Lung (tissue), 12 donors: ENCODE results near the gene CNTNAP2. TPM values are rescaled to one million over a fixed set of nuclear protein-coding genes. Genes with fewer than 3 reads are reported as not detected.

ENCODE experiments used
- ATAC-seq: fragments of 200-7000 bp; cut with Tn5 transposase; one replicate; pipeline ENCODE4 v1.9.1; 2020; ENCODE audit warnings: moderate number of reproducible peaks; ENCODE audit not compliant: insufficient read depth, low FRiP score
- DNase-seq, 3 donors: peaks; one replicate each; pipeline ENCODE4 v3.0.0-alpha.2; 2013 to 2017
- H3K27ac ChIP-seq, 2 donors: one replicate each; pipeline ENCODE4 v1.5.1; 2013; ENCODE audit warnings: mild to moderate bottlenecking in 2 of 2, moderate library complexity in 2 of 2, control low read depth in 1 of 2, inconsistent platforms in 1 of 2, low read depth in 1 of 2, low read length in 1 of 2
- H3K27me3 ChIP-seq, 3 donors: one replicate each; pipeline ENCODE4 v1.5.1; 2013; ENCODE audit warnings: low read length in 2 of 3; ENCODE audit not compliant: control insufficient read depth in 3 of 3, insufficient read depth in 3 of 3
- H3K36me3 ChIP-seq, 4 donors: one replicate each; pipeline ENCODE4 v1.5.1; 2013; ENCODE audit warnings: low read length in 4 of 4, mild to moderate bottlenecking in 1 of 4, moderate library complexity in 1 of 4; ENCODE audit not compliant: control insufficient read depth in 4 of 4, insufficient read depth in 4 of 4
- H3K4me1 ChIP-seq, 5 donors: one replicate each; pipeline ENCODE4 v1.5.1; 2013; ENCODE audit warnings: low read length in 5 of 5, mild to moderate bottlenecking in 2 of 5, moderate library complexity in 1 of 5; ENCODE audit not compliant: control insufficient read depth in 5 of 5, insufficient read depth in 5 of 5
- H3K4me3 ChIP-seq: one replicate; pipeline ENCODE4 v1.5.1; 2013; ENCODE audit warnings: mild to moderate bottlenecking, control low read depth, moderate library complexity
- H3K9ac ChIP-seq, 2 donors: one replicate each; pipeline ENCODE4 v1.5.1; 2013; ENCODE audit warnings: low read length in 2 of 2, control low read depth in 1 of 2; ENCODE audit not compliant: insufficient read depth in 1 of 2
- H3K9me3 ChIP-seq, 4 donors: one replicate each; pipeline ENCODE4 v1.5.1; 2013; ENCODE audit warnings: low read length in 3 of 4, mild to moderate bottlenecking in 1 of 4, moderate library complexity in 1 of 4; ENCODE audit not compliant: control insufficient read depth in 4 of 4, insufficient read depth in 3 of 4
- WGBS, 2 donors: extraction: QIAGEN DNeasy Blood & Tissue Kit; methylation state at CpG; one replicate each; pipeline ENCODE4 v1.1.7; 2013; 5-methylcytosine and 5-hydroxymethylcytosine counted together
- polyA plus RNA-seq, 2 donors: library from polyadenylated mRNA; stranded (reverse); fragments of 200-250 nt; gene quantifications; one replicate each; pipeline ENCODE4 v1.2.1, GENCODE V29; 2013
- total RNA-seq, 2 donors: library from RNA; depleted of rRNA in 1 of 2; stranded (reverse); fragments of >200 nt in 1 of 2; gene quantifications; one replicate each; pipeline ENCODE4 v1.2.1, GENCODE V29; 2014 to 2021
- TF ChIP-seq, protein P1 (sequence below): IDR thresholded peaks from 2 replicates; pipeline ENCODE4 v1.5.1; 2012; ENCODE audit warnings: mild to moderate bottlenecking; ENCODE audit errors: control extremely low read depth, extremely low read depth
- donor health status: control.
- donor health status: control.
- donor health status: Bipolar disorder and iron deficiency.
- donor health status: healthy.
- donor health status: DM: yes; HTN: yes; CAD: no.

The CNTNAP2 gene
- total and polyA plus RNA-seq, 4 donors, result 0.18 to 45.3 (median 0.52) TPM

DNA sequence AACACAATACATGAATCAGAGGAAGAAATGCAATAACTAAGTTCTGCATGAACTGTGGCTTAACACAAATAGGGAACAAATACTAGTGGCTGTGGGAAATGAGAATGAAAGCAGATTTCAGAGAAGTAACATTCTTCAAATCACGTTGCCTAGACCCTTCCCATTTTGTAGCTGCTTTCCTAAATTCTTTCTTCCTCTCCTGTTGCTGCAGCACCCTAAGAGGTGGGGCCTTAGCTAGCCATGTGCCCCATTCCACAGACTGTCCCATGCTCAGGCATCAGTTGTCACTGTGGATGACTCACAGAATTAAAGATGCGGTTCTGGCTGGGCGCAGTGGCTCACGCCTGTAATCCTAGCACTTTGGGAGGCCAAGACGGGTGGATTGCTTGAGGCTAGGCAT lies 1769.3 kb downstream of the CNTNAP2 start:
- H3K9me3 ChIP-seq, result no peaks in the 10 kb centered on the region
- whole genome bisulfite sequencing, 2 donors, result 77 to 79% methylated on average over 5 of the region's 5 CpGs
- TF ChIP-seq, protein P1, sequence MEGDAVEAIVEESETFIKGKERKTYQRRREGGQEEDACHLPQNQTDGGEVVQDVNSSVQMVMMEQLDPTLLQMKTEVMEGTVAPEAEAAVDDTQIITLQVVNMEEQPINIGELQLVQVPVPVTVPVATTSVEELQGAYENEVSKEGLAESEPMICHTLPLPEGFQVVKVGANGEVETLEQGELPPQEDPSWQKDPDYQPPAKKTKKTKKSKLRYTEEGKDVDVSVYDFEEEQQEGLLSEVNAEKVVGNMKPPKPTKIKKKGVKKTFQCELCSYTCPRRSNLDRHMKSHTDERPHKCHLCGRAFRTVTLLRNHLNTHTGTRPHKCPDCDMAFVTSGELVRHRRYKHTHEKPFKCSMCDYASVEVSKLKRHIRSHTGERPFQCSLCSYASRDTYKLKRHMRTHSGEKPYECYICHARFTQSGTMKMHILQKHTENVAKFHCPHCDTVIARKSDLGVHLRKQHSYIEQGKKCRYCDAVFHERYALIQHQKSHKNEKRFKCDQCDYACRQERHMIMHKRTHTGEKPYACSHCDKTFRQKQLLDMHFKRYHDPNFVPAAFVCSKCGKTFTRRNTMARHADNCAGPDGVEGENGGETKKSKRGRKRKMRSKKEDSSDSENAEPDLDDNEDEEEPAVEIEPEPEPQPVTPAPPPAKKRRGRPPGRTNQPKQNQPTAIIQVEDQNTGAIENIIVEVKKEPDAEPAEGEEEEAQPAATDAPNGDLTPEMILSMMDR, result no peak
- no peak for ATAC-seq
- DNase-seq, result no peak
- H3K4me1 ChIP-seq, result no peaks in the 10 kb centered on the region
- no peaks in the 10 kb centered on the region for H3K36me3 ChIP-seq
- H3K27ac ChIP-seq, result no peak overlapping the region
- no peaks in the 10 kb centered on the region for H3K27me3 ChIP-seq
- no peak overlapping the region for H3K9ac ChIP-seq
- no peak overlapping the region for H3K4me3 ChIP-seq

DNA sequence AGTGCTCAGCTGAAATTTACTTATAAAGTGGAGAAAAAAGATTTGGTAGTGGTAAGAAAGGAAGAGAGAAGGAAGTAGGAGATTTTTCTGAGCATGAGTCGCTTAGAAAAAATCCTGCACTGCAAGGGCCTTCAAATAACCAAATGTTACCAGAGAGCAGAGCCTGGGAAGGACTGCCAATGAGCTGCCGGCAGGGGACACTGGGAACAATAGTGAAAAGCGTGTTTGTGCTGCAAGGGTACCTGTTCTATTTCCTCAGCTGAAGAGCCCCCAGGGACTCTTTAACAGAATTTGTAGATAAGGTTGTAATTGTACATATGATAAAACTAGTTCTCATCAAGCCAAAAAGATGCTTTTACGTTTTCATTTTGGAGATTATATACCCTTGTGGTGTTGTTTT lies 1777.7 kb downstream of the CNTNAP2 start:
- H3K4me1 ChIP-seq, result no peaks in the 10 kb centered on the region
- WGBS, 2 donors, result 53 to 75% methylated on average over 4 of the region's 4 CpGs
- TF ChIP-seq, protein P1, result no peak
- H3K27me3 ChIP-seq, result no peaks in the 10 kb centered on the region
- H3K27ac ChIP-seq, result no peak overlapping the region
- ATAC-seq, result no peak
- no peak overlapping the region for H3K9ac ChIP-seq
- peak in 1 of 3 donors; percentile 17 for DNase-seq
- no peaks in the 10 kb centered on the region for H3K36me3 ChIP-seq
- no peaks in the 10 kb centered on the region for H3K9me3 ChIP-seq
- H3K4me3 ChIP-seq, result no peak overlapping the region

DNA sequence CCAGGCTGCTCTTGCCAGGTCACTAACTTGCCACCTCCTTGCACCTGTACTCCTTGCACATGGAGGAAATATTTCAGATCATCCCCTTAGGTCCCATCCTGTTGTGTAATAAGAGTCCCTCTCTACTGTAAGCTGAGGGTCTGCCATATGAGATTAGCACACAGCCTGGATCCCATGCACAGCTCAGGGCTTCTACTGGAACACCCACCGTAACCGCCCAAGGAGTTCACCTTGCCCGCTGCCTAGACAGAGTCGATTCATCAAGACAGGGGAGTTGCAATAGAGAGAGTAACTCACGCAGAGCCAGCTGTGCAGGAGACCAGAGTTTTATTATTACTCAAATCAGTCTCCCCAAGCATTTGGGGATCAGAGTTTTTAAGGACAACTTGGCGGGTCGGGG lies 1779.5 kb downstream of the CNTNAP2 start:
- TF ChIP-seq, protein P1, result no peak
- ATAC-seq, result no peak
- 91 to 93% methylated on average over 7 of the region's 7 CpGs for WGBS, 2 donors
- Histone ChIP-seq H3K27ac (no peak overlapping the region), H3K9ac (no peak overlapping the region), H3K27me3 (no peaks in the 10 kb centered on the region), H3K36me3 (no peaks in the 10 kb centered on the region), H3K4me3 (no peak overlapping the region), H3K4me1 (no peaks in the 10 kb centered on the region), H3K9me3 (no peaks in the 10 kb centered on the region)
- DNase-seq, result no peak

DNA sequence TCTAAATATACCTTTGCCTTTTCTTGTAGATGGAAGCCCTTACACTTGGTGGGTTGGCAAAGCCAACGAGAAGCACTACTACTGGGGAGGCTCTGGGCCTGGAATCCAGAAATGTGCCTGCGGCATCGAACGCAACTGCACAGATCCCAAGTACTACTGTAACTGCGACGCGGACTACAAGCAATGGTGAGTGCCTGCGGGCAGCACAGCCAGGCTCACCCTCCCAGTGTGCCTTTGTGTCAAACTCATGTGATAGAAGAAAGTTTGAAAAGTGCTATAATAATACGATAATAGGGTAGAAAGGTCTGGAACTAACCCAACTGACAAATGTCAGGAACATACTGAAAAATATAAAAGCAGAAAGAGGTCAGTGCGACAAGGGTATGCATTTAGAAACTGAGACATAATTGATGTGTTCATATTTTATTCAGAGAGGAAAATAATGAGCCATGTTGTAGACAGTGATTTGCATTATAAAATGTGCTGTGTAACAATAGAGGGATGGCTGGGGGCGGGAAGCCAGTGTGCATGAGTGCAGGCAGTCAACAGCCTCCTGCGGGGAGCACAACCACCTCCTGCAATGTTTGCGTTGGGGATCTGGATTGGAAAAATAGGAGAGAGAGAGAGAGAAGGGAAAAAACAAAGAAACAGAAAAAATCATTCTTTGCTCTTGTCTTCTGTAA lies 1787.1 kb downstream of the CNTNAP2 start:
- TF ChIP-seq, protein P1, result no peak
- Histone ChIP-seq H3K36me3 (no peaks in the 10 kb centered on the region), H3K27ac (no peak overlapping the region), H3K4me3 (no peak overlapping the region), H3K9ac (no peak overlapping the region), H3K27me3 (no peaks in the 10 kb centered on the region), H3K4me1 (no peaks in the 10 kb centered on the region), H3K9me3 (no peaks in the 10 kb centered on the region)
- no peak for DNase-seq
- ATAC-seq, result no peak
- WGBS, 2 donors, result 90 to 95% methylated on average over 13 of the region's 13 CpGs
